ENCODE results near the gene ATP6V1B1.

GRCh38 chr2:70941186-70941585, 5.5 kb downstream of the ATP6V1B1 start:
- no peak for TF ChIP-seq PBX3 (CRISPR knock-in tag; IDR thresholded peaks at IDR 0.05; ENCODE audit: borderline replicate concordance)
- no peak for TF ChIP-seq ZBTB26 (CRISPR knock-in tag; IDR thresholded peaks at IDR 0.05; ENCODE audit: borderline replicate concordance)
- no peak for TF ChIP-seq RBAK (CRISPR knock-in tag; IDR thresholded peaks at IDR 0.05)
- no peak for TF ChIP-seq EZH2 (conservative IDR thresholded peaks at IDR 0.05; ENCODE audit: low read depth, low read length)
- TF ChIP-seq SCMH1 (CRISPR knock-in tag; IDR thresholded peaks at IDR 0.05; ENCODE audit: borderline replicate concordance): no peak
- no peak for TF ChIP-seq MAX (IDR thresholded peaks at IDR 0.05)
- no peak for TF ChIP-seq BCL6 (CRISPR knock-in tag; IDR thresholded peaks at IDR 0.05)
- TF ChIP-seq KDM5B (CRISPR knock-in tag; IDR thresholded peaks at IDR 0.05; ENCODE audit: borderline replicate concordance): no peak

Measured in HepG2 (cell line).